HepG2 (cell line): ENCODE measurements around the gene CYB5D1. TPM values are rescaled to one million over a fixed set of nuclear protein-coding genes. Genes with fewer than 3 reads are reported as not detected.

ENCODE experiments used
- HMGXB4 ChIP-seq, 2 experiments: sonication (generic) in 1 of 2; formaldehyde crosslinking in 1 of 2; IDR thresholded peaks; 2 replicates each; pipeline versions ENCODE4 v1.4.0 to v1.6.1; 2018 to 2020; ENCODE audit warnings: missing genetic modification reagents in 2 of 2, borderline replicate concordance in 1 of 2, low read depth in 1 of 2, mild to moderate bottlenecking in 1 of 2, missing biosample characterization in 1 of 2
- LCORL ChIP-seq, 2 experiments: fragments of 450-650 bp in 1 of 2; sonication (generic) in 1 of 2; formaldehyde crosslinking in 1 of 2; IDR thresholded peaks; 2 replicates each; pipeline versions ENCODE4 v1.5.0 to v1.6.1; 2017 to 2020; ENCODE audit warnings: antibody characterized with exemption in 1 of 2, missing genetic modification reagents in 1 of 2
- MED1 ChIP-seq: sonication (generic); formaldehyde crosslinking; IDR thresholded peaks from 2 replicates; pipeline ENCODE4 v1.4.0; 2020; ENCODE audit warnings: missing genetic modification reagents
- REPIN1 ChIP-seq: sonication (generic); formaldehyde crosslinking; IDR thresholded peaks from 2 replicates; pipeline ENCODE4 v1.8.0; 2022; ENCODE audit warnings: missing genetic modification reagents, low read depth, mild to moderate bottlenecking, borderline replicate concordance
- SKI ChIP-seq: fragments of 450-650 bp; IDR thresholded peaks from one replicate; pipeline ENCODE4 v1.6.1; 2018; ENCODE audit warnings: mild to moderate bottlenecking; ENCODE audit not compliant: partially characterized antibody
- UBTF ChIP-seq: sonication (generic); formaldehyde crosslinking; IDR thresholded peaks from 2 replicates; pipeline ENCODE4 v1.4.0; 2020; ENCODE audit warnings: mild to moderate bottlenecking, missing genetic modification reagents
- ZBED4 ChIP-seq: sonication (generic); formaldehyde crosslinking; IDR thresholded peaks from 2 replicates; pipeline ENCODE4 v1.4.0; 2020; ENCODE audit warnings: missing genetic modification reagents, borderline replicate concordance
- ZBTB3 ChIP-seq: sonication (generic); formaldehyde crosslinking; IDR thresholded peaks from 2 replicates; pipeline ENCODE4 v1.4.0; 2020; ENCODE audit warnings: low read depth, mild to moderate bottlenecking, moderate library complexity, missing genetic modification reagents, borderline replicate concordance
- ZNF101 ChIP-seq: sonication (generic); formaldehyde crosslinking; IDR thresholded peaks from 2 replicates; pipeline ENCODE4 v1.4.0; 2020; ENCODE audit warnings: mild to moderate bottlenecking, low read depth, missing genetic modification reagents, borderline replicate concordance
- ZNF281 ChIP-seq: sonication (generic); formaldehyde crosslinking; IDR thresholded peaks from 2 replicates; pipeline ENCODE4 v1.4.0; 2020; ENCODE audit warnings: missing genetic modification reagents, borderline replicate concordance
- ZNF501 ChIP-seq: sonication (generic); formaldehyde crosslinking; IDR thresholded peaks from 2 replicates; pipeline ENCODE4 v1.5.1; 2020; ENCODE audit warnings: mild to moderate bottlenecking, moderate library complexity, missing genetic modification reagents
- ZNF687 ChIP-seq: sonication (generic); formaldehyde crosslinking; IDR thresholded peaks from 2 replicates; pipeline ENCODE4 v1.5.1; 2020; ENCODE audit warnings: mild to moderate bottlenecking, missing genetic modification reagents, moderate library complexity
- polyA plus RNA-seq, 8 experiments: library from polyadenylated mRNA; depleted of rRNA in 3 of 8; stranded (reverse) in 7 of 8; unstranded in 1 of 8; fragments of >200 nt; fragmentation: Illumina TruSeq in 4 of 8; extraction: Trizol in 4 of 8; gene quantifications; 2 replicates each; pipeline versions ENCODE4 v1.2.1 to v1.2.3, GENCODE V29; 2011 to 2016; ENCODE audit warnings: low read depth in 4 of 8, missing spikeins in 1 of 8, mixed read lengths in 1 of 8; ENCODE audit not compliant: insufficient read depth in 1 of 8
- total RNA-seq, 5 experiments: library from RNA; depleted of rRNA; stranded (reverse); fragments of >200 nt; fragmentation: Illumina TruSeq; extraction: Trizol; gene quantifications; 2 replicates each; pipeline ENCODE4 v1.2.3, GENCODE V29; 2016; ENCODE audit warnings: low read depth in 1 of 5

Gene CYB5D1
- total and polyA plus RNA-seq, 2 of the 13 experiments (the other 11 are each of a cell fraction or from before 2014, with no cell fraction given) = 8.9 to 17.0 TPM

- TF ChIP-seq ZBED4 (CRISPR knock-in tag) = no peak
- TF ChIP-seq ZNF501 (CRISPR knock-in tag) = no peak
- TF ChIP-seq ZNF687 (CRISPR knock-in tag) = peak; percentile 72; the same call in 1 of the 2 replicates
- no peak for TF ChIP-seq SKI
- no peak for TF ChIP-seq LCORL (IDR thresholded peaks at IDR 0.05)
- peak; percentile 60; the same call in 1 of the 2 replicates for TF ChIP-seq LCORL (CRISPR knock-in tag; IDR thresholded peaks at IDR 0.05)
- 0 out of 2 replicates have a peak, but pooled peaks have one; percentile 21 for TF ChIP-seq MED1 (CRISPR knock-in tag)
- no peak for TF ChIP-seq ZBTB3 (CRISPR knock-in tag)
- peak; percentile 22; the same call in 1 of the 2 replicates for TF ChIP-seq UBTF
- TF ChIP-seq HMGXB4 (CRISPR knock-in tag; IDR thresholded peaks at IDR 0.05; ENCODE audit: borderline replicate concordance in 1 of 2, low read depth in 1 of 2) = 0 out of 4 replicates have a peak, but pooled peaks of 1 of the 2 experiments have one; percentile 14
- TF ChIP-seq ZNF101 (CRISPR knock-in tag) = no peak
- no peak for TF ChIP-seq ZNF281 (CRISPR knock-in tag)
- no peak for TF ChIP-seq REPIN1 (CRISPR knock-in tag)
Measured at GRCh38 chr17:7858522-7858810, 663 bp downstream of the CYB5D1 start (continued).
